OCI-LY7 (cell line): ENCODE data around the gene SLC1A3. TPM values are rescaled to one million over a fixed set of nuclear protein-coding genes. Genes with fewer than 3 reads are reported as not detected.

Experiments
- BruUV-seq: library from RNA; stranded (reverse); fragments of 400-500 nt; replicated peaks from 2 replicates; lab custom pipeline; 2021; lab: Mats Ljungman, UMichigan
- CTCF ChIA-PET: fragments of 300-600 bp; sonication (Branson Sonifier 250); formaldehyde crosslinking; loops from one replicate; lab custom pipeline; 2022; ENCODE audit warnings: antibody characterized with exemption; ENCODE audit not compliant: unreplicated experiment; lab: Charles Lee
- POLR2A ChIA-PET: fragments of 300-600 bp; sonication (Branson Sonifier 250); formaldehyde crosslinking; loops from one replicate; lab custom pipeline; 2022; ENCODE audit warnings: antibody characterized with exemption; lab: Charles Lee
- DNase-seq: peaks from one replicate; pipeline ENCODE4 v3.0.0-alpha.2; 2015; ENCODE audit warnings: low spot score
- H2AFZ ChIP-seq: fragments of 200-600 bp; sonication (generic), shearing (Covaris generic); 2 replicates; pipeline ENCODE4 v1.6.1; 2014; ENCODE audit warnings: mild to moderate bottlenecking, antibody characterized with exemption, low read length, moderate library complexity
- H3K27ac ChIP-seq: fragments of 200-600 bp; sonication (generic); 2 replicates; pipeline ENCODE4 v1.5.1; 2014; ENCODE audit warnings: mixed run types, low read depth, mild to moderate bottlenecking, moderate library complexity, low read length, inconsistent platforms; ENCODE audit not compliant: poor library complexity, severe bottlenecking
- H3K36me3 ChIP-seq: fragments of 200-600 bp; sonication (generic); 2 replicates; pipeline ENCODE4 v1.6.1; 2014; ENCODE audit warnings: mild to moderate bottlenecking, antibody characterized with exemption, low read length, moderate library complexity, mixed read lengths; ENCODE audit not compliant: insufficient read depth
- H3K4me1 ChIP-seq: fragments of 200-600 bp; sonication (generic); 2 replicates; pipeline ENCODE4 v1.5.1; 2014; ENCODE audit warnings: mild to moderate bottlenecking, low read length; ENCODE audit not compliant: insufficient read depth, poor library complexity, severe bottlenecking
- H3K4me2 ChIP-seq: fragments of 200-600 bp; sonication (generic); 2 replicates; pipeline ENCODE4 v1.6.1; 2014; ENCODE audit warnings: mild to moderate bottlenecking, low read length
- H3K4me3 ChIP-seq: fragments of 200-600 bp; sonication (generic); 2 replicates; pipeline ENCODE4 v1.5.1; 2014; ENCODE audit warnings: mild to moderate bottlenecking, low read depth, low read length; ENCODE audit not compliant: poor library complexity, severe bottlenecking
- H3K79me2 ChIP-seq: fragments of 200-600 bp; sonication (generic); 2 replicates; pipeline ENCODE4 v1.6.1; 2016; ENCODE audit warnings: low read depth, mild to moderate bottlenecking, low read length, moderate library complexity, mixed read lengths; ENCODE audit not compliant: insufficient read depth
- H3K9me2 ChIP-seq: fragments of 200-600 bp; sonication (generic); 2 replicates; pipeline ENCODE4 v1.6.1; 2016; ENCODE audit warnings: mild to moderate bottlenecking, low read length, mixed read lengths; ENCODE audit not compliant: insufficient read depth
- H3K9me3 ChIP-seq: fragments of 200-600 bp; sonication (generic); 2 replicates; pipeline ENCODE4 v1.6.1; 2014; ENCODE audit warnings: mild to moderate bottlenecking, mixed run types, low read length, mixed read lengths
- H4K20me1 ChIP-seq: fragments of 200-600 bp; sonication (generic); 2 replicates; pipeline ENCODE4 v1.6.1; 2014; ENCODE audit warnings: mild to moderate bottlenecking, antibody characterized with exemption, low read length, moderate library complexity, mixed read lengths; ENCODE audit not compliant: insufficient read depth
- CTCF ChIP-seq: fragments of 200-600 bp; sonication (generic); conservative IDR thresholded peaks from 2 replicates; pipeline ENCODE4 v1.5.1; 2014; ENCODE audit warnings: mild to moderate bottlenecking, antibody characterized with exemption, low read length, moderate library complexity, mixed read lengths
- EZH2phosphoT487 ChIP-seq: fragments of 200-600 bp; sonication (generic); IDR thresholded peaks from 2 replicates; pipeline ENCODE4 v1.6.1; 2018; ENCODE audit warnings: low read depth, borderline replicate concordance, mild to moderate bottlenecking, mixed run types, antibody characterized with exemption, low read length, moderate library complexity, mixed read lengths
- intact Hi-C: fragments of 100-400 bp; cut with micrococcal nuclease; formaldehyde crosslinking; loops from one replicate; pipeline ENCODE4 v1.10.0; 2022; ENCODE audit not compliant: unreplicated experiment
- total RNA-seq, 2 experiments: library from RNA; depleted of rRNA in 1 of 2; stranded (reverse); fragments of >200 nt in 1 of 2; shearing (Covaris generic) in 1 of 2; gene quantifications; 2 replicates each; pipeline ENCODE4 v1.2.3, GENCODE V29; 2014 to 2022

The SLC1A3 gene
- total RNA-seq, 2 experiments from 2014 or later = not detected

GRCh38 chr5:36721664-36722235 lies 115.3 kb downstream of the SLC1A3 start:
- H3K4me2 ChIP-seq = peak overlapping the region; percentile 62
- H3K4me3 ChIP-seq = peak overlapping the region; percentile 5
- no peaks in the 10 kb centered on the region for H4K20me1 ChIP-seq
- intact Hi-C loops = no loop called here
- H2AFZ ChIP-seq = no peak overlapping the region; the same call in 1 of the 2 replicates
- H3K36me3 ChIP-seq = no peaks in the 10 kb centered on the region; the same call in 1 of the 2 replicates
- POLR2A ChIA-PET = interaction anchor here (0.7 to 3.7 kb wide), 6 partner anchors 10 to 194 kb away, joined by 3 to 11 read pairs (median 4); partner anchors contain the start of gene NIPBL
- no peaks in the 10 kb centered on the region; the same call in 1 of the 2 replicates for H3K9me3 ChIP-seq
- CTCF ChIA-PET = interaction anchor here (1.1 kb wide), 1 partner anchor 7 kb away, joined by 4 read pairs; no protein-coding TSS in a partner anchor
- no peak overlapping the region for H3K27ac ChIP-seq
- no peaks in the 10 kb centered on the region for H3K9me2 ChIP-seq
- H3K4me1 ChIP-seq = peaks cover 54% of the 10 kb centered on the region
- DNase-seq = no peak
- BruUV-seq = no TSS peak
- 0 out of 2 replicates have a peak, but pooled peaks cover 4% of the 10 kb centered on the region for H3K79me2 ChIP-seq
- TF ChIP-seq CTCF = no peak
- TF ChIP-seq EZH2phosphoT487 = no peak

DNA sequence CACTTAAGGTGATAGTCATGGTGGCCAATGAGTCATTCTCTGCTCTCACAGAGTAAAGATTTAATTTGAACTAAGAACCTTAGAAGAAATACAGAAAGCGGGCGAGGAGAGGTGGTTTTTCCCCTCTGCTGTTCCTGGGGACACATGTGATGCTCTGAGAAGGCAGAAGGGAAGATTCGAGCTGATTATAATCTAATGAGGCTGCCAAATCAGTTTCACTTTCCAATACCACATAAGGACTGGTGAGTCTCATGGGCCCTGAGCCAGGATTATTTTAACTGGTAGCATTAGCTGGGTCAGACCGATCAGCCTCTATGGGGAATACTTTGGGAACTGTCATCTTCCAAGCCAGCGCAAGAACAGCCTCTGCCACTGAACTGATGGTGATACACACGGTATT lies 116.5 kb downstream of the SLC1A3 start:
- H3K4me1 ChIP-seq = peaks cover 54% of the 10 kb centered on the region
- intact Hi-C loops = no loop called here
- POLR2A ChIA-PET = interaction anchor here (1.9 to 3.7 kb wide), 2 partner anchors 23 to 153 kb away, joined by 5 to 11 read pairs; partner anchors contain the start of gene NIPBL

More for the DNA sequence above, 116.5 kb downstream of the SLC1A3 start:
- Histone ChIP-seq H2AFZ (no peak overlapping the region), H4K20me1 (no peaks in the 10 kb centered on the region), H3K36me3 (no peaks in the 10 kb centered on the region; the same call in 1 of the 2 replicates), H3K27ac (no peak overlapping the region), H3K79me2 (0 out of 2 replicates have a peak, but pooled peaks cover 4% of the 10 kb centered on the region), H3K4me3 (no peak overlapping the region), H3K9me3 (no peaks in the 10 kb centered on the region; the same call in 1 of the 2 replicates), H3K4me2 (peak overlapping the region; percentile 27; the same call in 1 of the 2 replicates), H3K9me2 (no peaks in the 10 kb centered on the region)
- no peak; the same call in 1 of the 2 replicates for TF ChIP-seq CTCF
- TF ChIP-seq EZH2phosphoT487 = no peak
- BruUV-seq = TSS peak; percentile 13
- CTCF ChIA-PET = interaction anchor here (1.1 kb wide), 1 partner anchor 8 kb away, joined by 4 read pairs; no protein-coding TSS in a partner anchor
- DNase-seq = no peak
